Measurements from ENCODE around the gene NLGN4X.

DNA sequence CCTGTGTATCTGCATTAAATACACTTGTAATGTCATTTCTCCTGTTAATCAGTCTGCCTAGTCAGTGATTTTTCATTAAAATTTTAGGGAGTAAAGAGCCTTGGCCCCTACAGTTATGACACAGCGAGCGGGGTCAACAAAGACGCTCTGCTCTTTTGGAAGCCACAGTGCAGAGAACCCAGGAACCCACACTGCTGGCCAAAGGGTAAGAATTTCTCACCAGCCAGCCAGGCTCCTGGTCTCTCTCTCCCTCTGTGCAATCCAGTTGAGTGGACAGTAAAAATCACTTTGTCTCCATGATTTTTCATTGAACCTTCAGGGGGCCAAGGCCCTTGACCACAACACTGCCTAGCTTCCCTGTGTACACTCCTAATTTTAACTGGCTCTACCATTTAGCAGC is 52.8 kb downstream of the NLGN4X start:
- TF ChIP-seq POLR2A (IDR thresholded peaks at IDR 0.05; ENCODE audit: low read depth, low read length) (no peak), TAF1 (IDR thresholded peaks at IDR 0.05; ENCODE audit: borderline replicate concordance, low read depth, low read length) (no peak), POLR2AphosphoS5 (IDR thresholded peaks at IDR 0.05; ENCODE audit: low read depth, low read length) (no peak)
